ENCODE results near the gene SPATA12. TPM values are rescaled to one million over a fixed set of nuclear protein-coding genes. Genes with fewer than 3 reads are reported as not detected.
"Not testable (repeated sequence)": the region's sequence is repeated elsewhere in the genome, so short reads cannot be mapped to it uniquely, and the experiment has no call there.

The SPATA12 gene
- polyA plus RNA-seq, 3 donors, result 0.17 to 0.31 TPM; not detected in 1

DNA sequence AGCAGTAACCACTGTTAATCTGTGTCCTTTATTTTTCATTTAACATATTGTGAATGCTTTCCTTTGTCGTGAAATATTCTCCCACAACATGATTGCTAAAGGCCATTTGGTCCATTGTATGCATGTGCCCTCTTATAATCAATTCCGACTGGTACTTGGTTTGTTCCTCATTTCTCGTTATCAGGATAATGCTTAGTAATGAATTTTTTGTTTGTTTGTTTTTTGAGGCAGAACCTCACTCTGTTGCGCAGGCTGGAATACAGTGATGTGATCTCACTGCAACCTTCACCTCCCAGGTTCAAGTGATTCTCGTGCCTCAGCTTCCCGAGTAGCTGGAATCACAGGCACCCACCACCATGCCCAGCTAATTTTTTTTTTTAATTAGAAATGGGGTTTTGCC, 22.0 kb downstream of the SPATA12 start:
- DNase-seq, result no peak

DNA sequence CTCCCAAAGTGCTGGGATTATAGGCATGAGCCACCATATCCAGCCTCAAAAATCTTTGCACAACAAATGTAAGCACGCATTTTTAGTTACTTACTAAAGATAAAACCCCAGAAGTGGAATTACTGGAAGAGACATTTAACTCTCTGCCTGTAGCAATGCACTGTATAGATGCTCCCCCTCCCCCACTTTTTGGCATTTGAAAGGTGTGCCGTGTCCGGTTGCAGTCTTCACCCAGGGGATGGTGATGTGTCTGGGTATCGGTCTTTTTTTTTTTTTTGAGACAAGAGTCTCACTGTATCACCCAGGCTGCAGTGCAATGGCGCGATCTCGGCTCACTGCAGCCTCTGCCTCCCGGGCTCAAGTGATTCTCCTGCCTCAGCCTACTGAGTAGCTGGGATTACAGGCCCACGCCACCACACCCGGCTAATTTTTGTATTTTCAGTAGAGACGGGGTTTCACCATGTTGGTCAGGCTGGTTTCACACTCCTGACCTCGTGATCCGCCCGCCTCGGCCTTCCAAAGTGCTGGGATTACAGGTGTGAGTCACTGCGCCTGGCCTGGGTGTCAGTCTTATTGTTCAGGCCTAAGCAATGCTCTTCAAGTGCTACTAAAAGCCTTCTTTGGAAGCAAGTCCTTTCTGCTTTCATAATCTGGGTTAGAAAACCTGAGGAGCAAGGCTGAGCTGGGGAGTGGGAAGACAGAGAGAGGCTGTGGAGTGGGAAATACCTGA, 23.0 kb downstream of the SPATA12 start:
- DNase-seq, result not testable (repeated sequence)

DNA sequence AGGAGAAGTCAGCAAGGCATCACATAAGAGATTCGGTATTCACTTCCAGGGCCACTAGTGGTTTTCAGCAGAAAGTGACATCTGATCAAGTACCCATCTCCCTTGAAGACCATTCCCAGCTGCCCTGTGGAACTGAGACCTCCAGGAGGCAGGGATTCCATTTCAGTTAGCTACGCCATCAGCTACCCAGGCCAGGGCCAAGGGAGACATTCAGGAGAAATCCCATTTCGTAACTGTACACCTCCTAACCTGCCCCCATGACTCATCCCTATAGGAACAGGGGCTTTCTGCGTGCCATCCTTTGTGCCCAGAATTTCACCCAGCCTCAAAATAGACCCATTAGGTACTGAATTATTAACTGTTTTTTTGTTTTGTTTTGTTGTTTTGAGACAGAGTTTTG, 24.7 kb downstream of the SPATA12 start:
- no peak for DNase-seq

DNA sequence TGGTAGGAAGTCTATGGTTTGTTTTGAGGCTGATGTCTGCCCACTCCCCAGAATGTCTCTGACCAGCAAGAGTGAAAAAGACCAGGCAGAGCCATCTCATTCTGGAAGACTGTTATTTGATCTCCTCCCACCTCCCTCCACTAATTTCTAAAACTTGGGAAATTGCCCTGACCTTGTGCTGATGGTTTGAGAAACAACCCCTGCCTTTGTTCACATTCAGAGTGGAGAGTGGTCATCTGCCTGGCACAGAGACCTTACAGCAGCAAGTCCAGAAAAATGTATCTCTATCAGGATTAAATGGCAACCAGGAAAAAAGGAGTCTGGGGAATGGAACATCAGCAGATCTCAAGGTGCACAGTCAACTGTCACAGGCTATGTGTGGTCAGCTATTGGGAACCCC, 25.7 kb downstream of the SPATA12 start:
- no peak for DNase-seq

DNA sequence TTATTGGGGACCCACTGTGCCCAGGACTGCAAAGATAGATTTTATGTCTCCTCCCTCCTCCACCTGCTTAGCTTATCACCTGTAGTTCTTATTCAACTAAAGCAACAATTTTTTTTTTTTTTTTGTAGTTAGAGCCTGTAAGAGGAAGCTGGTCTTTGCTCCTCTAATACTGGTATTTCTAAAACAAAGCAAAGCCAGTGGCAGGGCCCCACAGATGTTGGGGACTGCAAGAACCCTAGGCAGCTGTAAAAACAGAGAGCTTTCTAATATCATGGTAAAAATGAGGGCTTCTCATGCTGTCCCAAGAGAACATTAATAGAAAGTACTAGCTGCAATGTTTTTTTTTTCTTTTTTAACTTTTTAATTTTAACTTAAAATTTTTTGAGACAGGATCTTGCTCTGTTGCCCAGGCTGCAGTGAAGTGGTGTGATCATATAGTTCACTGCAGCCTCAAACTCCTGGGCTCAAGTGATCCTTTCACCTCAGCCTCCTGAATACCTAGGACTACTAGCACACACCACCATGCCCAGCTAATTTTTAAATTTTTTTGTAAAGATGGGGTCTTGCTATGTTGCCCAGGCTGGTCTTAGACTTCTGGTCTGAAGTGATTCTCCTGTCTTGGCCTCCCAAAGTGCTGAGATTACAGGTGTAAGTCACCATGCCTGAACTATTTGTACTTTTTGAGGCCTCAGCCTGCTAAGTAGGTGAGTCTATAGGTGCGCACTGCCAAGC, 27.1 kb downstream of the SPATA12 start:
- DNase-seq, result no peak

DNA sequence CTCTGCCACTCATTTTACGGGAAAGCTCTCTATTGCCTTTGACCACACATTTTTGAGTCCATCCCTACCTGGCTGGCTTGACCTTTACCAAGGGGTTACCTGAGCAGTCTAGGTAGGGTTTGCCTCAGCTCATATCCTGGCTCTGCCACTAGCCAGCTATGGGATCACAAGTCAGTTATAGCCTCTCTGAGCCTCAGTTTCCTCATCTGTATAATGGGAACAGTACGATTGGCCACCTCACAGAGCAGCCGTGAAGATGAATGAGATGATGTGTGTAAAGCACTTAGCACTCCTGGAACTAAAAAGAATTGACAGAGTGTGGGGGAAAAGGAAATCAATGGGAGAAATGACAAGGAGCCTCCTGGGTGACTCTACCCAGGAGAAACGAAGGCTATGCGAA, 28.0 kb downstream of the SPATA12 start:
- DNase-seq, result no peak

DNA sequence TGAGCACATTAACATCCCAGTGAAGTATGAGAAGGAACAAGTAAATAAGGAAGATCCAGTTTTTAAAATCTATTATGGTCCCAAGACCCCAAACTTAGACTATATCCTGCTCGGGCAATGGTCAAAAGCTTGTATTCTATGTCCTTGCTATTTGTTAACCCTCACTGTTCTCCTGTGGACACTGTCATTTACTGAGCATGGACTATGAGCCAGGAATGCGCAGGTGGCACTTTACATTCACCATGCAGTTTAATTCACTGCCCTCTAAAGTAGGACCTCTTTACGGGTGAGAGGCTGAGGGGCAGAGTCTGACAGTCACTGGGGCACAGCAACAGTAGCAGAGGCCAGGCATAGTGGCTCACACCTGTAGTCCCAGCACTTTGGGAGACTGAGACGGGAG, 28.6 kb downstream of the SPATA12 start:
- no peak for DNase-seq

DNA sequence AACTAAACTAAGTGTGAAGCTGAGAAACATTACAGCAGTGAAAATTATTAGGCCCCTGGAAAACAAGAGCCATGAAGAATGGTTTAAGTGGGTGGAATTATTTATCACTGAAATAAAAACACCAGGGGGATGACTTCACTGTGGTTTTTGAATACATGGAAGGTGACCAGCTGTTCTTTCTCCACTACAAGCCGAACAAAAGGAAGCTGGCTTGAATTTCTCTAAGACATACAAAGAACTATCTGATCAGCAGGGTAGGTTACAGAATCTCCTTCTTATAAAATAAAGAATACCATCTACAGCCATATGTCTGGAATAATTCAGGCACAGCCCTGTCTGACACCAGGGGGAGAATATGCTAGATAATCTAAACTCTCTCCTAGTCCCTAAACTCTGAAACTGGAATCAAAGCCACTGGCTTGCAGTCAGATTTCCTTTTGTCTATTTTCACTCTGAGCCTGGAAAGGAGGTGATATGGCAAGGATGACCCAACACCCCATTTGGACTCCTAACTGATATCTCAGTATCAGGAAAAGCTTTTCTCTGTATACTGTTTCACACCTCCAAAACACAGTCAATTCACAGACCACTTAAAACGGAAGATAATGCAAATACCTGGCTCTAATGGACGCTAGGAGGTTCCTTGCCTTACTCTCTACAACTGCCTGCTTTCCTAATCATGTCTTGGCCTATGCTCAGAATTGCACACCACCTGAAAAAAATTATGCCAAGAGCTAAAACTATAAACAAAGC, 31.2 kb downstream of the SPATA12 start:
- no peak for DNase-seq

DNA sequence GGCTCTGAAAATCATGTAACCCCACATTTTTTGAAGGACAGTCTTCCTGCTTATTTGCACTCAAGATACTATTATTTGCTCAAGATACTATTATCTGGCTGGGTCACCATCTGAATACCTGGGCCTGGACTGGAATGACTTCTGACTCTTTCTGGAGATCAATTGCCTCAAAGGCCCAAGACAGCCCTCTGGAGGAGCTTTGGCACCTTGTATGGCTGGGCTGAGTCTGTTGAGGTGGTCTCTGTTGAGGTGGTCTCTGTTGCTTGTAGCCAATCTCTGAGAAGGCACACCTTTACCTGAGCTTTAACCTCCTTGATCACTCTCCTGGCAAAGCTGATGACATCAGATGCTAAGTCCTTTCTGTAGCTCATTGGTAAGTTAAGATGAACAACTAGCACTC, 33.0 kb downstream of the SPATA12 start:
- DNase-seq, result no peak

DNA sequence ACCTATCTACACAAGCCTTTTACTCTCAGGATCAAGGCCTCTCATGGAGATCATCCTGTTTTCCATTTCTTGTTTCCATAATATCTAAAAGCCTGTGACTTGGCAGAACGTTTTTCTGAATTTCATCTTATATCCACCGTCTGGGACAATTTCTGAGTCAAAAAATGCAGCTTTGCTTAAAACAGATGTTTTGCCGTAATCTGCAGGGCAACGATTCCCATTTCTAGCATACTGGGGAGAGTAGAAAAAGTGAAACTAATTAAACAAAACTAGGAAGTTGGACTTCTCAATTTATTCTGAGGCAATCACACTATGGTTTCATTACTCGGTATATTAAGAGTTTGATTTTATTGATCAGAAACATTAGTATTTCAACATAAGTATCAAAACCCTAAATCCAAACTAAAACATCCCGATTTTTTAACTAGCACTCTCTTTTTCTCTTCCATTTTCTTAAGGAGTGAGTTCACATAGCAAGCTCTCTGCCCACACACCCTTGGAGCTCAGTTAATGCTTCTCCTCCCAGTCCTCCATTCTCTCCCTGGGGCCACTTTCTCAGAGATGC, 33.6 kb downstream of the SPATA12 start:
- no peak for DNase-seq

DNA sequence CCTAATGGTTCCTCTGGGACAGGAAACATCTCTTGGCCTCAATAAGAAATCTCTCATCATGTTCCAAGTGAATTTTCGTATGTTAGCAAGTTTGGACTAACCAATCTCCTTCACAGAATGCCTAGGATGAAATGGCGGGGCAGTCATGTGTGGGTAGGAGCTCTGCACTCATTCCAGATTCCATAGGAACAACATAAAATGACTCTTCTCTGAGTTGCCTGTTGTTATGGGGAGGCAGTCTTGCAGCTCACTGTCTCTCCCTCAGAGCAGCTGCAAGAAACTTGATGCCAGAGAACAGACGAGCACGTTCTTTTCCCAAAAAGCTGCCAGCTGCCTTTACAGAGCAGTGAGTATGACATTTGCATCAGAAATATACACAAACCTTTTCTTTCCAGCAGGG, 34.1 kb downstream of the SPATA12 start:
- no peak for DNase-seq

DNA sequence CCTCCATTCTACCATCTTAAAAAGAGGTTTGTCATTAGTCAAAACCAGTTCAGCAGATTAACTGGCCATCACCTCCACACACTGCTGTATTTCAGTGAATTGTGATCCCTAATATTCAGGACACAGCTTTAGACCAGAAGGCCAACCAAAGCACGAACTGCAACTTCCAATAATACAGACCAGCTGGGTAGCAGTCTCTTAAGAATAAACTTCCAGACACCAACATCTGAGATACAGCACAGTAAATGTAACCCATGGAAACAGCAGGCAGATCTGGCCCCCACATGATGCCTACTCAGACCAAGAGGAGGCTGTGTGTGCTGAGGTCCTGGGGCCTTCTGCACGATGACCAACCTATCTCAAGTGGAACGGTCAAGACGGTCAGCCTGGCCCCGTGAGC, 34.9 kb downstream of the SPATA12 start:
- DNase-seq, result no peak

DNA sequence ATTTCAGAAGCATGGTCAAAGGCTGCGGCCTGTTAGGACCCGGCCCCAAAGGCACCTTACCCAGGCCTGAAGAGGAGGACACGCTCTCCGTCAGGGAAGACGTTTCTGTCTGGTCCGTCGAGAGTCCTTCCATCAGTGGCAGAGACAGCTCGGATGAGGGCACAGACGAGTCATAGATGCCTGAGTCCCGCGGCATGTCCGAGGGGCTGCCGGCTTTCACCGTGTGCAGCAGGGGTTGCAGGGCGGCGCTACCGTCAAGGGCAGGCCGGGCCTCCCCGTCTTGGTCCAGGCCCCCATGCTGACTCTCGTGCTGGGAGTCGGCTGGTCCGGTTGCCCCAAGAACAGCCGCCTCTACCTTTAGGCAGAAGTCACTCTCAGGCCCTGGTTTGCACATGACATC, 37.1 kb downstream of the SPATA12 start:
- no peak for DNase-seq

DNA sequence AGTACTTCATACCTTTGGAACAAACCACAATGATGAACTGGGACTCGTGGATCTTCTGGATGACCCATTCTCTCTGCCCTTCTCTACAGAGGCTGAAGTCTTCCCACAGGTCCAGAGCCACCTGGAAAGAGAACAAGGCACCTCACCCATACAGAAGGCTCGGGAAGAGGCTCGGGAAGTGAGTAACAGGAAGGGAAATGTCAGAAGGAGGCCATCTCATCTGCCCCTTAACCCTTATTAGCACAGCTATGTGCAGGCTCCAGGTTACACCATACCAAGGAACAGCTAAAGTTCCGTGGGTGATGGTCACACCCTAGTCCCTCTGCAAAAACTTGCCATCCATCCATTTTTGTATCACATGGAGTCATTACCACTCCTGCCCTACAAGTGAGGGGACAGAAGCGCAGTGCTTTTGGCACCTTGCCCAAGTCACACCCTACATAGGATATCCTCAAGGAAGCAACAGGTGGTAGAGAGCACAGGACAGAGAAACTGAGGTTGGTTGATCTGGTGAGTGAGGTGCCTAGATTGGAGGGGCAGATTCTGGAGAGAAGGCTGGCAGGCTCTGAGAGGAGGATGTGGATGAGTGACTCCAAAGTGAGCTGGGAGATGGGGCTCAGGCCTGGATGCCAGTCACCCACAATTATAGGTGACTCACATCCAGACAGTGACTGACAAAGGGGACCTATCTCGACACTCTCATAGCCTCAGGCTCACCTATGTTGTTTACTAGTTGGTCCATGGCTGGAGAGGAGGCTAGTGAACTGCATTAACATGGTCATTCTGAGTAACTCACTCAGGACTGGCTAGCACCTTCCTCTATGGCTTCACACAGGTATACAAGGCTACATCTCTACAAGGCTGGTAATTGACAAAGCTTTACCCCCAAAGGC, 38.2 kb downstream of the SPATA12 start:
- DNase-seq, result no peak

DNA sequence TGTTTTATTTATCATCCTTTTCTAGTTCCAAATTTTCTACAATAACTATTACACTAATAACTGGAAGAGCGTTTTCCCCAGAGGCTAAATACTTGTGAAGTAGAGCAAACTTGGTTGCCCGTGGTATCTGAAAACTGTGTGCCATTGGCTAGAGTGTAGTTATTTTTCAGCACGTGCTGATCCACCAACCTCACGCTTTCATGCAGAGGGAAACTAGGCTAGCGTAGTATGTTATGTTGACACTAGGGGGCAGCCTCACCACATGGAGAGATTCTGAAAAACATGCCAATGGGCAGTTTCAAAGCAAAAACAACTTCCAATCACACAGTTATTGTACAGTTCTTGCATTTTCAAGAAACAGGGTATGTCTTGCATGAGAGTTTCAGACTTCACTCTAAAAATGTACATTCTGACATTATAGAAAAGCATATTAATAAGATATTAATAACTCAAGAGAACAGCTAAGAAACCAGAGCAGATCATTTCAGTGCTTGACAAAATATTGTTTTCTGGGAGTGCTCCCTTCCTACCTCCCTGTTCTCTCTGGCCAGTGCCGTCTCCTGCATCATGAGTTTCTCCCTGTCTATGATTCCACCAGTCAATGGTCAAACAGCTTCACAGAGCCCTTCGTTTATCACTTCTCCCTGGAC, 39.7 kb downstream of the SPATA12 start:
- DNase-seq, result peak; percentile 82

DNA sequence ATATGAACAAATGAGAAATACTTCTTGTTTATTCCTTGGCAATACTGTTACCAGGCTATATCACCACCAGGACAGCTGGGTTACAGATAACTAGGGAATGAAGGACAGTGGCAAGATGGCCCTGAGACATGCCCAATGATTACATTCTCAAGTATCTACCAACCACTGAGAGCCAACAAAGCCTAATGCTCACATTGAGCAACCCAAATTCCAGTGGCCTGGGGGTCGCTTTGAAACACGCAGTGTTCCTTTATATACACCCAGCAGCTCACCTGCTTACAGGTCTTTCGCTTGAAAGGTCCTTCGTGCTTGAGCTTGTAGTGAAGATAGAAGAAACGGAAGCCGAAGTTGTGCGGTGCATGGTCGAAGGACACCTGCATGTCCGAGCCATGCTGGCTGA, 45.1 kb downstream of the SPATA12 start:
- no peak for DNase-seq

DNA sequence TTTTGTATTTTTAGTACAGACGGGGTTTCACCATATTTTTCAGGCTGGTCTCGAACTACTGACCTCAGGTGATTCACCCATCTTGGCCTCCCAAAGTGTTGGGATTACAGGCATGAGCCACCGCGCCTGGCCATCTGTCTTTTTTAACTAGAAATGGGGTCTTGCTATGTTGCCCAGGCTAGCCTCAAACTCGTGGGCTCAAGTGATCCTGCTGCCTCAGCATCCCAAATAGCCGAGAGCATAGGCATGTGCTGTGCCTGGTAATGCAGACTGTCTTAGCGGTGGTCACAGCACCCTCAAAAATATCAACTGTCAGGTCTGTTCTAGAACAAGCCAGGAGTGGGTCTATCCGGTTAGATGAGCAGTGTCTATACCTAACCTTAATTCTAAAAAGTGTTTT, 48.2 kb downstream of the SPATA12 start:
- no peak for DNase-seq

DNA sequence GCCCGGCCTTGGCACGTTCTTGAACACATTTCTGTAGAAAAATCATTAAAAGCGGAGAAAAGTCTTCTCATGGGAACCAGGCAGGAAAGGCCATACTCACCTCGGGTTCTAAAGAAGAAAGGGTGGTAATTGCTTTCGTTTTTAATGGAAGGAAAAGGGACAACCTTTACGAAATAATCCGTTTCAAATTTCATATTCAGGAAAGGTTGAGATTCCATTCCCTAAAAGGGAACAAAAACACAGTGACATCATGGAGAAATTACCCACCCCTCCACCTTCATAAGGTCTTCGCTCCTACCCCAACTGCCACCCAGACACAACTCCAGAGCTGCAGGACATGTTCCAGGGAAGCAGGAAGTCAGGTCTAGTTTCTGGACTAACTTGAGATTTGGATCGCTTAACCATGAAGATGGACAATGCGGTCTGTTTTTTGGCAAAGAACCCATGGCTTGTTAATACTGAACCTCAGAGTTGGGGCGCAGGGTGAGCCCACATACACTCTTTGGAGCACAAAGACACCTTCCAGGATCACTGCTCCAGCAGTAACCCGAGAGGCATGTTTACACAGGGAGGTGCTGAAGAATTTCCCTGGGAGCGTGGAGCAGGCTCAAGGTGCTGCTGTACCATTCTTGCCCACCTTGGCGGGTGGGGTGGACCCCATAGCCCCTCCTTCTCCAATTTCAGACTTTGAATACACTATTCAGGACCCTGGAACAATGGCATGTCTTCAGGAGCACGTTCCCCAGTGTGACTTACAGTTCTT, 49.2 kb downstream of the SPATA12 start:
- no peak for DNase-seq

DNA sequence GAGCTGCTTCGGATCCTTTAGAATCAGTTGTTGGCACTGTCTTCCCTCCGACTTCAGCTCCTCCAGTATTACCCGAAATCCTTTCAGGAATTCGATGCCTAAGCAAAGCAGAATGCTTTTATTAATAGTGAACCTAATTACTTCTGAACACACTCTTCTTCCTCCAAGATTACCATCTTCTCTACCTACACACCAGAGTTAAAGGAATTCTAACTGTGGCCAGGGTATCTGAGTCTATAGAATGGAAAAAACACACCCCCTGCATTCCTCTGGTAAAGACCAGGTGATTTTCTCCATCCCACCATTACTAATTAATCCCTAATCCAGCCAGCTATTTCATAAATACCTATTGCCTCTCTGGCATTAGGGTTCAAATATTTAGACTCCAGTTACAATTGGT, 49.8 kb downstream of the SPATA12 start:
- DNase-seq, result no peak

DNA sequence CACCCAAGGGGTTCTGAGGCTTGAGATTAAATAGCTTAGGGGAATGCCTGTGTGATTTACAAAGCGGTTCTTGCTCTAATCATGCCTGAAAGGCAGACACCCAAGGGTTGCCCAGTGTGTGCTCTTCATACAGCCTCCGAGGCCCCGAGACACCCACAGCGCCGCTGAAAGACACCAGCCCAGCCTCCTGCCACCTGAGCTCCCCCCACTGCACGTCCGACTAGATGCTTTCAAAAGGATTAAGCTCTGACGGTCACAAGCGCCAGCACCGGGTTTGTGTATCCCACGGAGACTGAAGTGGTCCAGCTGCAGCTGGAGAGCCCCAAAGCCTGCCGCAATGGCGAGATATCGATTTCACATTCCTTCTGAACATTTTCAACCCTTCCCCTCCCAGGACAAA, 50.3 kb downstream of the SPATA12 start:
- DNase-seq, result no peak

Data from renal pelvis (tissue), 4 donors.